B cell (primary cell): ENCODE measurements around the gene TRPM2. TPM values are rescaled to one million over a fixed set of nuclear protein-coding genes. Genes with fewer than 3 reads are reported as not detected.

Experiments used
- ATAC-seq: fragments of 200-7000 bp; cut with Tn5 transposase; one replicate; pipeline ENCODE4 v1.10.0; 2021; ENCODE audit warnings: low read depth, mild to moderate bottlenecking, moderate number of reproducible peaks, moderate library complexity
- CTCF ChIA-PET: fragments of 350-600 bp; sonication (Branson Sonifier 250); formaldehyde crosslinking; loops from one replicate; lab custom pipeline; 2021; ENCODE audit warnings: antibody characterized with exemption, inconsistent platforms; lab: Charles Lee
- POLR2A ChIA-PET: fragments of 350-600 bp; sonication (Branson Sonifier 250); formaldehyde crosslinking; loops from one replicate; lab custom pipeline; 2021; ENCODE audit warnings: antibody characterized with exemption; lab: Charles Lee
- DNase-seq: peaks from one replicate; pipeline ENCODE4 v3.0.0; 2013
- H2AFZ ChIP-seq: 2 replicates; pipeline ENCODE4 v1.6.1; 2012; ENCODE audit warnings: mild to moderate bottlenecking, low read depth, low read length; ENCODE audit not compliant: insufficient read depth, poor library complexity, severe bottlenecking
- H3K27ac ChIP-seq, 2 donors: 1 replicate in 1 of 2; 2 replicates in 1 of 2; pipeline ENCODE4 v1.5.1; 2012 to 2013; ENCODE audit warnings: low read length in 2 of 2, mild to moderate bottlenecking in 2 of 2, moderate library complexity in 1 of 2
- H3K27me3 ChIP-seq, 4 experiments: fragments of 200-600 bp in 1 of 4; sonication (generic) in 1 of 4; replicated peaks in 1 of 4; 1 replicate in 2 of 4; 2 replicates in 2 of 4; pipeline versions ENCODE4 v1.6.1 to v1.7.0; 2013 to 2016; ENCODE audit warnings: low read length in 3 of 4, mild to moderate bottlenecking in 2 of 4, mixed read lengths in 1 of 4, moderate library complexity in 1 of 4; ENCODE audit not compliant: insufficient read depth in 4 of 4, control insufficient read depth in 3 of 4; ENCODE audit errors: control extremely low read depth in 1 of 4
- H3K36me3 ChIP-seq, 2 experiments: replicated peaks in 1 of 2; 1 replicate in 1 of 2; 2 replicates in 1 of 2; pipeline versions ENCODE4 v1.6.1 to v1.7.1; 2013; ENCODE audit warnings: low read length in 1 of 2; ENCODE audit not compliant: insufficient read depth in 2 of 2, control insufficient read depth in 1 of 2; ENCODE audit errors: control extremely low read depth in 1 of 2, extremely low read depth in 1 of 2
- H3K4me1 ChIP-seq, 2 donors: fragments of 200-600 bp in 1 of 2; sonication (generic) in 1 of 2; 1 replicate in 1 of 2; 2 replicates in 1 of 2; pipeline versions ENCODE4 v1.5.1 to v1.6.1; 2013 to 2017; ENCODE audit warnings: low read length in 2 of 2; ENCODE audit not compliant: control insufficient read depth in 2 of 2, insufficient read depth in 2 of 2
- H3K4me2 ChIP-seq: replicated peaks from 2 replicates; pipeline ENCODE3; 2012; ENCODE audit warnings: mild to moderate bottlenecking, low read depth, low read length; ENCODE audit not compliant: poor library complexity, severe bottlenecking
- H3K4me3 ChIP-seq, 5 experiments: fragments of 200-600 bp in 1 of 5; sonication (generic) in 1 of 5; 1 replicate in 3 of 5; 2 replicates in 2 of 5; pipeline versions ENCODE4 v1.5.1 to v1.7.0; 2011 to 2016; ENCODE audit warnings: low read length in 4 of 5, mild to moderate bottlenecking in 4 of 5, low read depth in 2 of 5, control low read depth in 1 of 5, moderate library complexity in 1 of 5; ENCODE audit not compliant: insufficient read depth in 1 of 5; ENCODE audit errors: control extremely low read depth in 1 of 5, extremely low read depth in 1 of 5
- H3K79me2 ChIP-seq: fragments of 200-600 bp; sonication (generic); one replicate; pipeline ENCODE4 v1.6.0; 2016; ENCODE audit warnings: low read length; ENCODE audit not compliant: control insufficient read depth, insufficient read depth
- H3K9ac ChIP-seq: fragments of 200-600 bp; sonication (generic); 2 replicates; pipeline ENCODE4 v1.6.1; 2017; ENCODE audit warnings: mild to moderate bottlenecking, low read length, moderate library complexity
- H3K9me3 ChIP-seq, 3 donors: one replicate each; pipeline versions ENCODE4 v1.6.1 to v1.7.1; 2013; ENCODE audit warnings: low read length in 2 of 3; ENCODE audit not compliant: control insufficient read depth in 2 of 3, insufficient read depth in 1 of 3; ENCODE audit errors: control extremely low read depth in 1 of 3
- H4K20me1 ChIP-seq: 2 replicates; pipeline ENCODE4 v1.6.0; 2012; ENCODE audit warnings: mild to moderate bottlenecking, low read length; ENCODE audit not compliant: insufficient read depth, control insufficient read depth, poor library complexity, severe bottlenecking
- H3K27ac Mint-ChIP-seq: one replicate; pipeline ENCODE4 v1.8.0; 2021; ENCODE audit warnings: mixed read lengths
- H3K27me3 Mint-ChIP-seq: one replicate; pipeline ENCODE4 v1.8.0; 2021; ENCODE audit warnings: mixed read lengths
- H3K4me1 Mint-ChIP-seq: one replicate; pipeline ENCODE4 v1.8.0; 2021; ENCODE audit warnings: mixed read lengths
- H3K4me3 Mint-ChIP-seq: one replicate; pipeline ENCODE4 v1.8.0; 2021; ENCODE audit warnings: mixed read lengths
- H3K9me3 Mint-ChIP-seq: one replicate; pipeline ENCODE4 v1.8.0; 2022; ENCODE audit warnings: mixed read lengths; ENCODE audit not compliant: insufficient read depth
- CTCF ChIP-seq: fragments of 200-600 bp; IDR thresholded peaks from one replicate; pipeline ENCODE4 v1.8.0; 2022; ENCODE audit warnings: antibody characterized with exemption, mild to moderate bottlenecking
- EZH2 ChIP-seq: IDR thresholded peaks from 2 replicates; pipeline ENCODE4 v1.6.1; 2012; ENCODE audit warnings: borderline replicate concordance, low read depth, mild to moderate bottlenecking, moderate library complexity, low read length; ENCODE audit not compliant: insufficient read depth, poor library complexity, severe bottlenecking
- WGBS: methylation state at CpG from one replicate; pipeline ENCODE4 v1.1.5; 2013; ENCODE audit warnings: missing lambda C conversion rate; ENCODE audit not compliant: insufficient coverage; 5-methylcytosine and 5-hydroxymethylcytosine counted together
- intact Hi-C: fragments of 100-400 bp; cut with micrococcal nuclease; formaldehyde crosslinking; loops from one replicate; pipeline ENCODE4 v1.10.0; 2022
- polyA plus RNA-seq: library from polyadenylated mRNA; depleted of rRNA; stranded (reverse); fragments of >200 nt; gene quantifications from 2 replicates; pipeline ENCODE4 v1.2.3, GENCODE V29; 2012
- total RNA-seq, 2 donors: library from RNA; stranded (reverse); fragments of 120-200 nt in 1 of 2; gene quantifications; 1 replicate in 1 of 2; 2 replicates in 1 of 2; pipeline versions ENCODE4 v1.2.3 to v1.2.4, GENCODE V29; 2013 to 2022

TRPM2 gene
- total and polyA plus RNA-seq, 2 donors (not counting 1 experiment from before 2014, with no cell fraction given): 1.6 to 8.4 TPM

DNA sequence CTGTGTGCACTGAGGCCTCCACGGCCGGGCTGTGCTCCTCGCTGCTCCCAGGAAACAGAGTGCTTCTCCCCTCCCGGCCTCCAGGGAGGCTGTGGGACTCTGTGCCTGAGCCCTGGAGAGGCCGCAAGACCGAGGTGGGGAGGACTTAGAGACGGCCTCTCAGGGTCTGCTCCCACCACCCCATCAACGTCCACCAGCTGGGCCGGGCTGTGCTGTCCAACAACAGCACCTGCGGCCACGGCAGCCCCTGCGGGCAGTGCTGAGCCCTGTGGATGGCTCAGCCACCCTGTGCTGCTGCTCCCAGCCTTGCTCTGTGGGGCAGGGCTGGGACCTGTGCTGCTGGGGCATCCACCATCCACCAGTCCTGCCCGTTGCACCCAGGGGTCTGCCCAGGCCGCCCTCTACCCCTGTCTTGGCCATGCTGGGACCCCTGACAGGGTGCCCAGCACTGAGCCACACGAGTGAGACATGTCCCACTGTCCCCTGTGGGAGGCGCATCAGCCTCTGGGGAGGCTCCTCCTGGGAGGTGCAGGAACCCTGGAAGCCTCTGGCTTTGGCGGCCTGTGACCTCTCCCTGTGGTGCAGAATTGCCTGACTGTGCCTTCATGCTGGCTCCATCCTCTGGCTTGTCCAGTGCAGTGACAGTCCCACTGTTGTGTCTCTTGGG is 70.7 kb downstream of the TRPM2 start:
- no peaks in the 10 kb centered on the region for H4K20me1 ChIP-seq
- DNase-seq (no peak), ATAC-seq (no peak)
- H3K9me3 ChIP-seq: peaks cover 0 to 16% (median 7%) of the 10 kb centered on the region in 3 donors
- no peak overlapping the region for H3K27ac ChIP-seq
- ChIA-PET POLR2A (no interaction called here), CTCF (no interaction called here)
- H3K4me1 ChIP-seq: peaks cover 3 to 18% of the 10 kb centered on the region in 2 donors
- TF ChIP-seq CTCF: no peak
- no peak for TF ChIP-seq EZH2
- peak overlapping the region; percentile 23 for H3K4me2 ChIP-seq
- 85% methylated on average over 17 of the region's 17 CpGs for WGBS
- peaks cover 7% of the 10 kb centered on the region for H3K4me1 Mint-ChIP-seq
- peaks cover 10% of the 10 kb centered on the region for H3K79me2 ChIP-seq
- H3K4me3 Mint-ChIP-seq: no peak overlapping the region
- peaks cover 0 to 4% of the 10 kb centered on the region in 2 experiments for H3K36me3 ChIP-seq
- H3K9me3 Mint-ChIP-seq: no peaks in the 10 kb centered on the region
- no peak overlapping the region for H2AFZ ChIP-seq
- H3K27ac Mint-ChIP-seq: no peak overlapping the region
- intact Hi-C loops: no loop called here
- no peaks in the 10 kb centered on the region for H3K27me3 Mint-ChIP-seq
- H3K27me3 ChIP-seq: no peaks in the 10 kb centered on the region
- H3K4me3 ChIP-seq: no peak overlapping the region
- H3K9ac ChIP-seq: no peak overlapping the region

GRCh38 chr21:44424608-44425306 is 71.3 kb downstream of the TRPM2 start:
- ChIA-PET CTCF (no interaction called here), POLR2A (no interaction called here)
- Histone ChIP-seq H3K4me3 (no peak overlapping the region), H3K9me3 (peaks cover 1 to 16% (median 10%) of the 10 kb centered on the region in 3 donors), H4K20me1 (no peaks in the 10 kb centered on the region), H3K79me2 (peaks cover 4% of the 10 kb centered on the region), H2AFZ (no peak overlapping the region), H3K27ac (no peak overlapping the region), H3K4me1 (peaks cover 3 to 18% of the 10 kb centered on the region in 2 donors), H3K36me3 (peaks cover 0 to 2% of the 10 kb centered on the region in 2 experiments), H3K9ac (no peak overlapping the region), H3K27me3 (no peaks in the 10 kb centered on the region), H3K4me2 (peak overlapping the region; percentile 26)
- TF ChIP-seq CTCF: no peak
- TF ChIP-seq EZH2: no peak
- DNase-seq (no peak), ATAC-seq (no peak)
- Mint-ChIP-seq H3K27me3 (no peaks in the 10 kb centered on the region), H3K4me3 (no peak overlapping the region), H3K27ac (no peak overlapping the region), H3K4me1 (peaks cover 7% of the 10 kb centered on the region), H3K9me3 (no peaks in the 10 kb centered on the region)
- WGBS: 87% methylated on average over 30 of the region's 30 CpGs
- intact Hi-C loops: no loop called here
